Endothelial cell of umbilical vein (primary cell): ENCODE measurements around the gene MTA1. TPM values are rescaled to one million over a fixed set of nuclear protein-coding genes. Genes with fewer than 3 reads are reported as not detected.

Experiments used
- BruUV-seq: library from RNA; stranded (reverse); fragments of 400-500 nt; replicated peaks from 2 replicates; lab custom pipeline; 2021; lab: Mats Ljungman, UMichigan
- CTCF ChIA-PET: fragments of 300-600, 350-600 bp; sonication (Branson Sonifier 250); formaldehyde crosslinking; loops from one replicate; lab custom pipeline; 2021; ENCODE audit warnings: antibody characterized with exemption, inconsistent platforms; lab: Charles Lee
- POLR2A ChIA-PET: fragments of 300-600, 350-600 bp; sonication (Branson Sonifier 250); formaldehyde crosslinking; loops from one replicate; lab custom pipeline; 2021; ENCODE audit warnings: antibody characterized with exemption, inconsistent platforms; lab: Charles Lee
- DNase-seq: peaks from one replicate; pipeline ENCODE4 v3.0.0-alpha.2; 2011; ENCODE audit warnings: low read depth, low spot score
- FAIRE-seq: peaks from 2 replicates; lab custom pipeline; 2011; peaks lifted over from hg19 to GRCh38; lab: Jason Lieb, UNC
- H2AFZ ChIP-seq: 2 replicates; pipeline ENCODE4 v1.6.0; 2012; ENCODE audit warnings: low read depth, low read length, control low read depth, inconsistent platforms
- H3K27ac ChIP-seq: 2 replicates; pipeline ENCODE4 v1.5.1; 2011; ENCODE audit warnings: low read depth, mild to moderate bottlenecking, control low read depth, low read length, moderate library complexity; ENCODE audit not compliant: insufficient read depth
- H3K27me3 ChIP-seq, 2 experiments: 2 replicates each; pipeline versions ENCODE4 v1.6.0 to v1.6.1; 2011; ENCODE audit warnings: low read length in 2 of 2, mixed read lengths in 1 of 2; ENCODE audit not compliant: control insufficient read depth in 2 of 2, insufficient read depth in 2 of 2
- H3K36me3 ChIP-seq, 2 experiments: 2 replicates in 1 of 2; 3 replicates in 1 of 2; pipeline ENCODE4 v1.5.1; 2011; ENCODE audit warnings: low read length in 2 of 2, mild to moderate bottlenecking in 1 of 2, moderate library complexity in 1 of 2; ENCODE audit not compliant: control insufficient read depth in 2 of 2, insufficient read depth in 2 of 2; ENCODE audit errors: extremely low read depth in 1 of 2
- H3K4me1 ChIP-seq: 3 replicates; pipeline ENCODE4 v1.5.1; 2011; ENCODE audit warnings: mild to moderate bottlenecking, low read length; ENCODE audit not compliant: control insufficient read depth, insufficient read depth; ENCODE audit errors: extremely low read depth
- H3K4me2 ChIP-seq: 2 replicates; pipeline ENCODE4 v1.6.1; 2011; ENCODE audit warnings: low read length, control low read depth, mixed read lengths; ENCODE audit not compliant: insufficient read depth
- H3K4me3 ChIP-seq, 3 experiments: fragments of 200-600 bp in 1 of 3; sonication (generic), shearing (Covaris generic) in 1 of 3; replicated peaks in 1 of 3; 2 replicates each; pipeline ENCODE4 v1.5.1; 2011 to 2016; ENCODE audit warnings: control low read depth in 3 of 3, low read length in 3 of 3, mild to moderate bottlenecking in 2 of 3, inconsistent platforms in 1 of 3, low read depth in 1 of 3, moderate library complexity in 1 of 3; ENCODE audit not compliant: insufficient read depth in 1 of 3
- H3K79me2 ChIP-seq: 2 replicates; pipeline ENCODE4 v1.6.0; 2012; ENCODE audit warnings: low read length, inconsistent platforms; ENCODE audit not compliant: control insufficient read depth, insufficient read depth
- H3K9ac ChIP-seq: replicated peaks from 2 replicates; pipeline ENCODE3; 2011; ENCODE audit warnings: low read length, control low read depth; ENCODE audit not compliant: insufficient read depth; ENCODE audit errors: extremely low read depth
- H3K9me1 ChIP-seq: replicated peaks from 3 replicates; pipeline ENCODE4 v1.6.0; 2011; ENCODE audit warnings: mild to moderate bottlenecking, low read length; ENCODE audit not compliant: control insufficient read depth, insufficient read depth; ENCODE audit errors: extremely low read depth
- H3K9me3 ChIP-seq: replicated peaks from 2 replicates; pipeline ENCODE4 v1.5.1; 2012; ENCODE audit warnings: low read length, inconsistent platforms; ENCODE audit not compliant: control insufficient read depth, insufficient read depth
- H4K20me1 ChIP-seq: replicated peaks from 2 replicates; pipeline ENCODE3; 2011; ENCODE audit warnings: mild to moderate bottlenecking, low read length; ENCODE audit not compliant: control insufficient read depth, insufficient read depth; ENCODE audit errors: extremely low read depth
- EZH2 ChIP-seq: IDR thresholded peaks from 2 replicates; pipeline ENCODE4 v1.6.1; 2012; ENCODE audit warnings: borderline replicate concordance, low read depth, mild to moderate bottlenecking, moderate library complexity, low read length, inconsistent platforms; ENCODE audit not compliant: severe bottlenecking
- FOS ChIP-seq: IDR thresholded peaks from 2 replicates; pipeline ENCODE4 v1.6.1; 2011; ENCODE audit warnings: mild to moderate bottlenecking, low read length, moderate library complexity, borderline replicate concordance; ENCODE audit not compliant: insufficient read depth
- GATA2 ChIP-seq: IDR thresholded peaks from 2 replicates; pipeline ENCODE4 v1.7.0; 2011; ENCODE audit warnings: low read depth, mild to moderate bottlenecking, moderate library complexity, mixed read lengths, low read length; ENCODE audit not compliant: insufficient read length, insufficient read depth
- JUN ChIP-seq: IDR thresholded peaks from 2 replicates; pipeline ENCODE4 v1.6.1; 2011; ENCODE audit warnings: borderline replicate concordance, low read depth; ENCODE audit not compliant: insufficient read length, insufficient read depth
- MAX ChIP-seq: IDR thresholded peaks from 2 replicates; pipeline ENCODE4 v1.6.1; 2011; ENCODE audit not compliant: insufficient read depth, insufficient read length
- MYC ChIP-seq: IDR thresholded peaks from one replicate; pipeline ENCODE4 v1.6.1; 2011; ENCODE audit warnings: mild to moderate bottlenecking, low read depth, low read length
- POLR2A ChIP-seq: IDR thresholded peaks from 2 replicates; pipeline ENCODE4 v1.6.1; 2012; ENCODE audit warnings: low read depth, mild to moderate bottlenecking, control low read depth, low read length
- POLR2AphosphoS5 ChIP-seq: IDR thresholded peaks from 2 replicates; pipeline ENCODE4 v1.6.1; 2012; ENCODE audit warnings: low read depth, mild to moderate bottlenecking, control low read depth, low read length, moderate library complexity; ENCODE audit not compliant: insufficient read depth
- dilution Hi-C: fragments of 300-500 bp; cut with MboI; formaldehyde crosslinking; loops from one replicate; pipeline ENCODE4 v1.15.0; 2019; ENCODE audit warnings: low sequenced_read_pairs; ENCODE audit not compliant: extremely low pct_ligation_motif_present
- intact Hi-C: fragments of 100-400 bp; cut with micrococcal nuclease; formaldehyde crosslinking; loops from one replicate; pipeline ENCODE4 v1.10.0; 2022
- polyA plus RNA-seq, 4 experiments: library from polyadenylated mRNA; depleted of rRNA in 3 of 4; stranded (reverse) in 3 of 4; unstranded in 1 of 4; fragments of >200 nt; gene quantifications; 2 replicates each; pipeline versions ENCODE4 v1.2.1 to v1.2.3, GENCODE V29; 2011 to 2012; ENCODE audit warnings: missing spikeins in 1 of 4
- total RNA-seq: library from RNA; stranded (reverse); gene quantifications from 2 replicates; pipeline ENCODE4 v1.2.3, GENCODE V29; 2021
- TF ChIP-seq, protein P1 (sequence below), 2 donors: IDR thresholded peaks; 1 replicate in 1 of 2; 2 replicates in 1 of 2; pipeline ENCODE4 v1.5.1; 2011; ENCODE audit warnings: low read length in 2 of 2, mild to moderate bottlenecking in 2 of 2, moderate library complexity in 2 of 2, control low read depth in 1 of 2, inconsistent platforms in 1 of 2, low read depth in 1 of 2; ENCODE audit not compliant: insufficient read depth in 1 of 2; ENCODE audit errors: extremely low read depth in 1 of 2

Gene MTA1
- total and polyA plus RNA-seq, 2 donors (not counting 3 experiments of a cell fraction or from before 2014, with no cell fraction given) = 85.2 to 167 TPM

DNA sequence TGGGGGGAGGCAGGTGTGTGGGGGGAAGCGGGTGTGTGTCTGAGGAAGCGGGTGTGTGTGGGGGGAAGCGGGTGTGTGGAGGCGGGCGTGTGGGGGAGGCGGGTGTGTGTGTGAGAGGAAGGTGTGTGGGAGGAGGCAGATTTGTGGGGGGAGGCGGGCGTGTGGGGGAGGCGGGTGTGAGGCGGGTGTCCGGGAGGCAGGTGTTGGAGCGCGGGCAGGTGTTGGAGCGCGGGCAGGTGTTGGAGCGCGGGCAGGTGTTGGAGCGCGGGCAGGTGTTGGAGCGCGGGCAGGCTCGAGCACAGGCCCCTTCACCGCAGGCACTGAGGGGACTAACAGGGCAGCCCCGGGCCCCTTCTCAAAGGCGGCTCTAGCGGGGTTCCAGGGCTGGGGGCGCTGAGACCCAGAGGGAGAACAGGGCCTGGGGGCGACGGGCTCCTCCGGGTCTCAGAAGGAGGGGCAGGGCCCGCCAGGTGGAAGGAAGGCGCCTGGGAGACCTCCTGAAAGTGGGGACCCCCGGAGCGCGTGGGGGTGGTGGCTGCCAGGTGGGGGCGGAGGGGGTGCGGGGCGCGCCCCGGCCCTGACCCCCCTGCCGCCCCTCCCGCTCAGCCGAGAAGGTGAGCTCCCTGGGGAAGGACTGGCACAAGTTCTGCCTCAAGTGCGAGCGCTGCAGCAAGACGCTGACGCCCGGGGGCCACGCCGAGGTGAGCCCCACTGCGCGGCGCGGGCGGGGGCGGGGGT lies 58.2 kb downstream of the MTA1 start:
- TF ChIP-seq FOS = no peak
- no peak for TF ChIP-seq POLR2AphosphoS5
- no peak for TF ChIP-seq JUN
- TF ChIP-seq GATA2 = no peak
- no peak for TF ChIP-seq POLR2A
- TF ChIP-seq, protein P1, sequence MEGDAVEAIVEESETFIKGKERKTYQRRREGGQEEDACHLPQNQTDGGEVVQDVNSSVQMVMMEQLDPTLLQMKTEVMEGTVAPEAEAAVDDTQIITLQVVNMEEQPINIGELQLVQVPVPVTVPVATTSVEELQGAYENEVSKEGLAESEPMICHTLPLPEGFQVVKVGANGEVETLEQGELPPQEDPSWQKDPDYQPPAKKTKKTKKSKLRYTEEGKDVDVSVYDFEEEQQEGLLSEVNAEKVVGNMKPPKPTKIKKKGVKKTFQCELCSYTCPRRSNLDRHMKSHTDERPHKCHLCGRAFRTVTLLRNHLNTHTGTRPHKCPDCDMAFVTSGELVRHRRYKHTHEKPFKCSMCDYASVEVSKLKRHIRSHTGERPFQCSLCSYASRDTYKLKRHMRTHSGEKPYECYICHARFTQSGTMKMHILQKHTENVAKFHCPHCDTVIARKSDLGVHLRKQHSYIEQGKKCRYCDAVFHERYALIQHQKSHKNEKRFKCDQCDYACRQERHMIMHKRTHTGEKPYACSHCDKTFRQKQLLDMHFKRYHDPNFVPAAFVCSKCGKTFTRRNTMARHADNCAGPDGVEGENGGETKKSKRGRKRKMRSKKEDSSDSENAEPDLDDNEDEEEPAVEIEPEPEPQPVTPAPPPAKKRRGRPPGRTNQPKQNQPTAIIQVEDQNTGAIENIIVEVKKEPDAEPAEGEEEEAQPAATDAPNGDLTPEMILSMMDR (IDR thresholded peaks at IDR 0.05; ENCODE audit: extremely low read depth in 1 of 2, insufficient read depth in 1 of 2, low read depth in 1 of 2, low read length in 2 of 2) = no peak
- no peak for TF ChIP-seq MAX
- no peak for TF ChIP-seq EZH2
- TF ChIP-seq MYC = no peak
- H3K27me3 ChIP-seq = no peaks in the 10 kb centered on the region
- no peak overlapping the region for H2AFZ ChIP-seq
- dilution Hi-C loops = no loop called here
- peak overlapping the region; percentile 58 for H3K4me2 ChIP-seq
- ChIA-PET CTCF (interaction anchor here (1.2 to 2.7 kb wide), 5 partner anchors 8 to 107 kb away, joined by 3 to 27 read pairs (median 11); partner anchors contain the start of gene CRIP1), POLR2A (interaction anchor here (2.0 kb wide), 1 partner anchor 12 kb away, joined by 9 read pairs; no protein-coding TSS in a partner anchor)
- peaks cover 33% of the 10 kb centered on the region for H3K4me1 ChIP-seq
- DNase-seq (no peak), FAIRE-seq (peak; percentile 40)
- peak overlapping the region in 2 of 3 experiments; percentile 53 to 93 for H3K4me3 ChIP-seq
- peak overlapping the region; percentile 97 for H3K9ac ChIP-seq
- peaks cover 3 to 5% of the 10 kb centered on the region in 2 experiments for H3K36me3 ChIP-seq
- H3K27ac ChIP-seq = no peak overlapping the region
- H3K9me3 ChIP-seq = no peaks in the 10 kb centered on the region
- no peaks in the 10 kb centered on the region for H3K9me1 ChIP-seq
- H4K20me1 ChIP-seq = no peaks in the 10 kb centered on the region
- peaks cover 10% of the 10 kb centered on the region for H3K79me2 ChIP-seq
- BruUV-seq = no TSS peak
- intact Hi-C loops = no loop called here
